GM12878 (cell line): ENCODE measurements around the gene DAZAP1. TPM values are rescaled to one million over a fixed set of nuclear protein-coding genes. Genes with fewer than 3 reads are reported as not detected.

ENCODE experiments used
- FOXM1 ChIP-seq: IDR thresholded peaks from 2 replicates; pipeline ENCODE4 v1.6.1; 2012; ENCODE audit warnings: low read depth, mild to moderate bottlenecking, inconsistent platforms, low read length, moderate library complexity
- IRF4 ChIP-seq: IDR thresholded peaks from 2 replicates; pipeline ENCODE4 v1.6.1; 2011; ENCODE audit warnings: low read depth, low read length
- KDM1A ChIP-seq: fragments of 200-600 bp; sonication (generic); IDR thresholded peaks from 2 replicates; pipeline ENCODE4 v1.6.1; 2016; ENCODE audit warnings: borderline replicate concordance
- MEF2A ChIP-seq: IDR thresholded peaks from 2 replicates; pipeline ENCODE4 v1.6.1; 2011; ENCODE audit warnings: low read depth, mild to moderate bottlenecking, low read length, moderate library complexity; ENCODE audit not compliant: insufficient read depth
- RELA ChIP-seq: fragments of 450-650 bp; IDR thresholded peaks from 2 replicates; pipeline ENCODE4 v1.8.0; 2014; ENCODE audit warnings: borderline replicate concordance; ENCODE audit not compliant: partially characterized antibody
- SIX5 ChIP-seq: IDR thresholded peaks from 2 replicates; pipeline ENCODE4 v1.6.1; 2011; ENCODE audit warnings: mild to moderate bottlenecking, low read depth, low read length, moderate library complexity; ENCODE audit not compliant: severe bottlenecking
- TCF12 ChIP-seq: IDR thresholded peaks from 2 replicates; pipeline ENCODE4 v1.6.1; 2011; ENCODE audit warnings: low read depth, mild to moderate bottlenecking, low read length
- ZNF217 ChIP-seq: fragments of 450-650 bp; IDR thresholded peaks from 2 replicates; pipeline ENCODE4 v1.6.1; 2017; ENCODE audit warnings: antibody characterized with exemption, mild to moderate bottlenecking
- ZNF622 ChIP-seq: fragments of 450-650 bp; IDR thresholded peaks from 2 replicates; pipeline ENCODE4 v1.6.1; 2017; ENCODE audit warnings: mild to moderate bottlenecking, inconsistent platforms
- polyA plus RNA-seq, 11 experiments: library from polyadenylated mRNA; depleted of rRNA in 4 of 11; unstranded in 6 of 11; stranded (reverse) in 5 of 11; fragments of >200 nt; fragmentation: Nextera tagmentation in 4 of 11; fragmentation: Illumina TruSeq in 1 of 11; extraction: Ambion mirVana in 4 of 11; extraction: Trizol in 1 of 11; gene quantifications; 1 replicate in 1 of 11; 2 replicates in 10 of 11; pipeline versions ENCODE4 v1.2.1 to v1.2.3, GENCODE V29; 2011 to 2016; ENCODE audit warnings: inconsistent platforms in 2 of 11, missing spikeins in 2 of 11, low read depth in 1 of 11
- total RNA-seq, 4 experiments: library from RNA; depleted of rRNA in 3 of 4; stranded (reverse); fragments of >200 nt in 3 of 4; fragmentation: Illumina TruSeq in 1 of 4; extraction: Trizol in 1 of 4; gene quantifications; 2 replicates each; pipeline versions ENCODE4 v1.2.1 to v1.2.3, GENCODE V29; 2013 to 2021
- TF ChIP-seq, protein P1 (sequence below): IDR thresholded peaks from 2 replicates; pipeline ENCODE4 v1.6.1; 2012; ENCODE audit warnings: improper control_type of control experiment, low read depth, low read length; ENCODE audit not compliant: insufficient replicate concordance
- TF ChIP-seq, protein P2 (sequence below): fragments of 450-650 bp; IDR thresholded peaks from 2 replicates; pipeline ENCODE4 v1.6.1; 2018; ENCODE audit warnings: mild to moderate bottlenecking, low read depth, moderate library complexity; ENCODE audit not compliant: partially characterized antibody
- TF ChIP-seq, protein P3 (sequence below): fragments of 450-650 bp; formaldehyde crosslinking; IDR thresholded peaks from 2 replicates; pipeline ENCODE4 v1.5.0; 2022; ENCODE audit warnings: mild to moderate bottlenecking, missing genetic modification characterization
- TF ChIP-seq, protein P4 (sequence below): IDR thresholded peaks from 2 replicates; pipeline ENCODE4 v1.6.1; 2012; ENCODE audit warnings: mild to moderate bottlenecking, low read depth, low read length

The DAZAP1 gene
- total and polyA plus RNA-seq, 10 of the 15 experiments (the other 5 are each of a cell fraction or from before 2014, with no cell fraction given) = 9.9 to 240 (median 92.3) TPM

DNA sequence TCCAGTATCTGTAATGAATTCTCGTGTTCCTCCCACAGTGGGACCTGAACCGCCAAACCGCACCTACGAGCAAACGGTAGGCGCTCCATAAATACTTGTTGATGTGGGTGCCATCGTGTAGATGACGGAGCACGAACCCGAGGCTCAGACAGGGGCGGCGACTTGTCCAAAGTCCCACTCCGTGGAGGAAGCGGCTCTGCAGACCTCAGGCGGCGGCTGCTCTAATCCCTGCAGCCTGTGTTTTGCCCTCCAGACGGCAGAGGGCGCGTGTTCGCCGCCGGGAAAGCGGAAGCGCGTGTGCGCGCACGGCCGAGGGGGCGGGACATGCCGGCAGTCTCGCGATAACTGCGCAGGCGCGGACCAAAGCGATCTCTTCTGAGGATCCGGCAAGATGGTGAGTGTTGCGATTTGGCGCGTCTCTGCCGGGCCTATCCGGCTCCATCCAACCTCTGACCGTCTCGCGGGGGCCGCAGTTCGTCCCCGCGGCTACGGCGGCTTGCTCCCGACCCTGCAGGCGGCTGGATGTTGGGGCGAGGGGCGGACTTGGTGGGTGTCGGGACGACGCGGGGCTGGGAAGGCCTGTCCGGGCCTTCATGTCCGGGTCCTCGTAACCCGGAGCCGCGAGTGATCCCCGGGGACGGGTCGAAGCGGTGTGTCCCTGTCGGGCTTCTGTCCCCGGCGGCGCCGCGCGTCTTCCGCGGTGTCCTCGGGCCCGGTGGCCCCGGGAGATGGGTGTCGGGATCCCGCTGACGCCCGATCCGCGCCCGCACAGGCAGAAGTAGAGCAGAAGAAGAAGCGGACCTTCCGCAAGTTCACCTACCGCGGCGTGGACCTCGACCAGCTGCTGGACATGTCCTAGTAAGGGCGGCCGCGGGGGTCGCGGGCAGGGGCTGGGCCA is 30.9 kb downstream of the DAZAP1 start, which contains the start of gene RPS15 (continued):
- TF ChIP-seq, protein P1, sequence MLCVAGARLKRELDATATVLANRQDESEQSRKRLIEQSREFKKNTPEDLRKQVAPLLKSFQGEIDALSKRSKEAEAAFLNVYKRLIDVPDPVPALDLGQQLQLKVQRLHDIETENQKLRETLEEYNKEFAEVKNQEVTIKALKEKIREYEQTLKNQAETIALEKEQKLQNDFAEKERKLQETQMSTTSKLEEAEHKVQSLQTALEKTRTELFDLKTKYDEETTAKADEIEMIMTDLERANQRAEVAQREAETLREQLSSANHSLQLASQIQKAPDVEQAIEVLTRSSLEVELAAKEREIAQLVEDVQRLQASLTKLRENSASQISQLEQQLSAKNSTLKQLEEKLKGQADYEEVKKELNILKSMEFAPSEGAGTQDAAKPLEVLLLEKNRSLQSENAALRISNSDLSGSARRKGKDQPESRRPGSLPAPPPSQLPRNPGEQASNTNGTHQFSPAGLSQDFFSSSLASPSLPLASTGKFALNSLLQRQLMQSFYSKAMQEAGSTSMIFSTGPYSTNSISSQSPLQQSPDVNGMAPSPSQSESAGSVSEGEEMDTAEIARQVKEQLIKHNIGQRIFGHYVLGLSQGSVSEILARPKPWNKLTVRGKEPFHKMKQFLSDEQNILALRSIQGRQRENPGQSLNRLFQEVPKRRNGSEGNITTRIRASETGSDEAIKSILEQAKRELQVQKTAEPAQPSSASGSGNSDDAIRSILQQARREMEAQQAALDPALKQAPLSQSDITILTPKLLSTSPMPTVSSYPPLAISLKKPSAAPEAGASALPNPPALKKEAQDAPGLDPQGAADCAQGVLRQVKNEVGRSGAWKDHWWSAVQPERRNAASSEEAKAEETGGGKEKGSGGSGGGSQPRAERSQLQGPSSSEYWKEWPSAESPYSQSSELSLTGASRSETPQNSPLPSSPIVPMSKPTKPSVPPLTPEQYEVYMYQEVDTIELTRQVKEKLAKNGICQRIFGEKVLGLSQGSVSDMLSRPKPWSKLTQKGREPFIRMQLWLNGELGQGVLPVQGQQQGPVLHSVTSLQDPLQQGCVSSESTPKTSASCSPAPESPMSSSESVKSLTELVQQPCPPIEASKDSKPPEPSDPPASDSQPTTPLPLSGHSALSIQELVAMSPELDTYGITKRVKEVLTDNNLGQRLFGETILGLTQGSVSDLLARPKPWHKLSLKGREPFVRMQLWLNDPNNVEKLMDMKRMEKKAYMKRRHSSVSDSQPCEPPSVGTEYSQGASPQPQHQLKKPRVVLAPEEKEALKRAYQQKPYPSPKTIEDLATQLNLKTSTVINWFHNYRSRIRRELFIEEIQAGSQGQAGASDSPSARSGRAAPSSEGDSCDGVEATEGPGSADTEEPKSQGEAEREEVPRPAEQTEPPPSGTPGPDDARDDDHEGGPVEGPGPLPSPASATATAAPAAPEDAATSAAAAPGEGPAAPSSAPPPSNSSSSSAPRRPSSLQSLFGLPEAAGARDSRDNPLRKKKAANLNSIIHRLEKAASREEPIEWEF = no peak
- TF ChIP-seq, protein P2, sequence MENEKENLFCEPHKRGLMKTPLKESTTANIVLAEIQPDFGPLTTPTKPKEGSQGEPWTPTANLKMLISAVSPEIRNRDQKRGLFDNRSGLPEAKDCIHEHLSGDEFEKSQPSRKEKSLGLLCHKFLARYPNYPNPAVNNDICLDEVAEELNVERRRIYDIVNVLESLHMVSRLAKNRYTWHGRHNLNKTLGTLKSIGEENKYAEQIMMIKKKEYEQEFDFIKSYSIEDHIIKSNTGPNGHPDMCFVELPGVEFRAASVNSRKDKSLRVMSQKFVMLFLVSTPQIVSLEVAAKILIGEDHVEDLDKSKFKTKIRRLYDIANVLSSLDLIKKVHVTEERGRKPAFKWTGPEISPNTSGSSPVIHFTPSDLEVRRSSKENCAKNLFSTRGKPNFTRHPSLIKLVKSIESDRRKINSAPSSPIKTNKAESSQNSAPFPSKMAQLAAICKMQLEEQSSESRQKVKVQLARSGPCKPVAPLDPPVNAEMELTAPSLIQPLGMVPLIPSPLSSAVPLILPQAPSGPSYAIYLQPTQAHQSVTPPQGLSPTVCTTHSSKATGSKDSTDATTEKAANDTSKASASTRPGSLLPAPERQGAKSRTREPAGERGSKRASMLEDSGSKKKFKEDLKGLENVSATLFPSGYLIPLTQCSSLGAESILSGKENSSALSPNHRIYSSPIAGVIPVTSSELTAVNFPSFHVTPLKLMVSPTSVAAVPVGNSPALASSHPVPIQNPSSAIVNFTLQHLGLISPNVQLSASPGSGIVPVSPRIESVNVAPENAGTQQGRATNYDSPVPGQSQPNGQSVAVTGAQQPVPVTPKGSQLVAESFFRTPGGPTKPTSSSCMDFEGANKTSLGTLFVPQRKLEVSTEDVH = no peak
- TF ChIP-seq, protein P3, sequence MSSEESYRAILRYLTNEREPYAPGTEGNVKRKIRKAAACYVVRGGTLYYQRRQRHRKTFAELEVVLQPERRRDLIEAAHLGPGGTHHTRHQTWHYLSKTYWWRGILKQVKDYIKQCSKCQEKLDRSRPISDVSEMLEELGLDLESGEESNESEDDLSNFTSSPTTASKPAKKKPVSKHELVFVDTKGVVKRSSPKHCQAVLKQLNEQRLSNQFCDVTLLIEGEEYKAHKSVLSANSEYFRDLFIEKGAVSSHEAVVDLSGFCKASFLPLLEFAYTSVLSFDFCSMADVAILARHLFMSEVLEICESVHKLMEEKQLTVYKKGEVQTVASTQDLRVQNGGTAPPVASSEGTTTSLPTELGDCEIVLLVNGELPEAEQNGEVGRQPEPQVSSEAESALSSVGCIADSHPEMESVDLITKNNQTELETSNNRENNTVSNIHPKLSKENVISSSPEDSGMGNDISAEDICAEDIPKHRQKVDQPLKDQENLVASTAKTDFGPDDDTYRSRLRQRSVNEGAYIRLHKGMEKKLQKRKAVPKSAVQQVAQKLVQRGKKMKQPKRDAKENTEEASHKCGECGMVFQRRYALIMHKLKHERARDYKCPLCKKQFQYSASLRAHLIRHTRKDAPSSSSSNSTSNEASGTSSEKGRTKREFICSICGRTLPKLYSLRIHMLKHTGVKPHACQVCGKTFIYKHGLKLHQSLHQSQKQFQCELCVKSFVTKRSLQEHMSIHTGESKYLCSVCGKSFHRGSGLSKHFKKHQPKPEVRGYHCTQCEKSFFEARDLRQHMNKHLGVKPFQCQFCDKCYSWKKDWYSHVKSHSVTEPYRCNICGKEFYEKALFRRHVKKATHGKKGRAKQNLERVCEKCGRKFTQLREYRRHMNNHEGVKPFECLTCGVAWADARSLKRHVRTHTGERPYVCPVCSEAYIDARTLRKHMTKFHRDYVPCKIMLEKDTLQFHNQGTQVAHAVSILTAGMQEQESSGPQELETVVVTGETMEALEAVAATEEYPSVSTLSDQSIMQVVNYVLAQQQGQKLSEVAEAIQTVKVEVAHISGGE (CRISPR knock-in tag) = peak; percentile 17; the same call in 1 of the 2 replicates
- TF ChIP-seq IRF4 = 0 out of 2 replicates have a peak, but pooled peaks have one; percentile 30
- no peak for TF ChIP-seq FOXM1
- peak; percentile 24 for TF ChIP-seq SIX5
- peak; percentile 20 for TF ChIP-seq RELA
- no peak for TF ChIP-seq ZNF217
- peak; percentile 46; the same call in 1 of the 2 replicates for TF ChIP-seq TCF12
- no peak for TF ChIP-seq MEF2A
- TF ChIP-seq, protein P4, sequence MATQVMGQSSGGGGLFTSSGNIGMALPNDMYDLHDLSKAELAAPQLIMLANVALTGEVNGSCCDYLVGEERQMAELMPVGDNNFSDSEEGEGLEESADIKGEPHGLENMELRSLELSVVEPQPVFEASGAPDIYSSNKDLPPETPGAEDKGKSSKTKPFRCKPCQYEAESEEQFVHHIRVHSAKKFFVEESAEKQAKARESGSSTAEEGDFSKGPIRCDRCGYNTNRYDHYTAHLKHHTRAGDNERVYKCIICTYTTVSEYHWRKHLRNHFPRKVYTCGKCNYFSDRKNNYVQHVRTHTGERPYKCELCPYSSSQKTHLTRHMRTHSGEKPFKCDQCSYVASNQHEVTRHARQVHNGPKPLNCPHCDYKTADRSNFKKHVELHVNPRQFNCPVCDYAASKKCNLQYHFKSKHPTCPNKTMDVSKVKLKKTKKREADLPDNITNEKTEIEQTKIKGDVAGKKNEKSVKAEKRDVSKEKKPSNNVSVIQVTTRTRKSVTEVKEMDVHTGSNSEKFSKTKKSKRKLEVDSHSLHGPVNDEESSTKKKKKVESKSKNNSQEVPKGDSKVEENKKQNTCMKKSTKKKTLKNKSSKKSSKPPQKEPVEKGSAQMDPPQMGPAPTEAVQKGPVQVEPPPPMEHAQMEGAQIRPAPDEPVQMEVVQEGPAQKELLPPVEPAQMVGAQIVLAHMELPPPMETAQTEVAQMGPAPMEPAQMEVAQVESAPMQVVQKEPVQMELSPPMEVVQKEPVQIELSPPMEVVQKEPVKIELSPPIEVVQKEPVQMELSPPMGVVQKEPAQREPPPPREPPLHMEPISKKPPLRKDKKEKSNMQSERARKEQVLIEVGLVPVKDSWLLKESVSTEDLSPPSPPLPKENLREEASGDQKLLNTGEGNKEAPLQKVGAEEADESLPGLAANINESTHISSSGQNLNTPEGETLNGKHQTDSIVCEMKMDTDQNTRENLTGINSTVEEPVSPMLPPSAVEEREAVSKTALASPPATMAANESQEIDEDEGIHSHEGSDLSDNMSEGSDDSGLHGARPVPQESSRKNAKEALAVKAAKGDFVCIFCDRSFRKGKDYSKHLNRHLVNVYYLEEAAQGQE = no peak; the same call in 1 of the 2 replicates
- TF ChIP-seq ZNF622 = no peak
- TF ChIP-seq KDM1A = no peak
